PC-3 (cell line): ENCODE measurements around the gene BAMBI. TPM values are rescaled to one million over a fixed set of nuclear protein-coding genes. Genes with fewer than 3 reads are reported as not detected.

ENCODE experiments used
- ATAC-seq: fragments of 200-7000 bp; cut with Tn5 transposase; 2 replicates; pipeline ENCODE4 v1.9.1; 2020; ENCODE audit warnings: mild to moderate bottlenecking, moderate library complexity
- BruUV-seq: library from RNA; stranded (reverse); fragments of 400-500 nt; replicated peaks from 2 replicates; lab custom pipeline; 2021; lab: Mats Ljungman, UMichigan
- CTCF ChIA-PET: fragments of 300-600 bp; sonication (Branson Sonifier 250); formaldehyde crosslinking; loops from one replicate; lab custom pipeline; 2022; ENCODE audit warnings: antibody characterized with exemption; lab: Charles Lee
- POLR2A ChIA-PET: fragments of 300-600 bp; sonication (Branson Sonifier 250); formaldehyde crosslinking; loops from one replicate; lab custom pipeline; 2022; ENCODE audit warnings: antibody characterized with exemption; ENCODE audit not compliant: unreplicated experiment; lab: Charles Lee
- DNase-seq: peaks from one replicate; pipeline ENCODE4 v3.0.0-alpha.2; 2015
- H2AFZ ChIP-seq: fragments of 300-600 bp; sonication (generic); 2 replicates; pipeline ENCODE4 v1.6.0; 2016; ENCODE audit warnings: antibody characterized with exemption, low read length
- H3F3A ChIP-seq: fragments of 300-600 bp; sonication (generic); one replicate; pipeline ENCODE4 v1.6.0; 2017; ENCODE audit warnings: antibody characterized with exemption, low read length, control low read depth, mild to moderate bottlenecking; ENCODE audit not compliant: unreplicated experiment
- H3K27ac ChIP-seq: fragments of 300-600 bp; sonication (generic); 2 replicates; pipeline ENCODE4 v1.5.1; 2016; ENCODE audit warnings: mild to moderate bottlenecking, low read length
- H3K27me3 ChIP-seq: fragments of 300-600 bp; sonication (generic); 2 replicates; pipeline ENCODE4 v1.6.1; 2016; ENCODE audit warnings: low read length, mixed read lengths
- H3K36me3 ChIP-seq: fragments of 300-600 bp; sonication (generic); 2 replicates; pipeline ENCODE4 v1.6.1; 2016; ENCODE audit warnings: low read depth, mixed run types, low read length, mixed read lengths
- H3K4me1 ChIP-seq: fragments of 300-600 bp; sonication (generic); 2 replicates; pipeline ENCODE4 v1.5.1; 2016; ENCODE audit warnings: low read length; ENCODE audit not compliant: insufficient read depth
- H3K4me2 ChIP-seq: fragments of 300-600 bp; sonication (generic); 2 replicates; pipeline ENCODE4 v1.6.0; 2016; ENCODE audit warnings: low read length
- H3K4me3 ChIP-seq: fragments of 300-600 bp; sonication (generic); 2 replicates; pipeline ENCODE4 v1.5.1; 2016; ENCODE audit warnings: mild to moderate bottlenecking, low read length, mixed read lengths
- H3K79me2 ChIP-seq: fragments of 300-600 bp; sonication (generic); 2 replicates; pipeline ENCODE4 v1.6.1; 2017; ENCODE audit warnings: low read length, mixed read lengths
- H3K9ac ChIP-seq: fragments of 300-600 bp; sonication (generic); 2 replicates; pipeline ENCODE4 v1.6.0; 2016; ENCODE audit warnings: mild to moderate bottlenecking, low read length
- H3K9me2 ChIP-seq: fragments of 300-600 bp; sonication (generic); replicated peaks from 2 replicates; pipeline ENCODE4 v1.6.1; 2016; ENCODE audit warnings: mixed run types, low read length, mixed read lengths
- H3K9me3 ChIP-seq: fragments of 300-600 bp; sonication (generic); 2 replicates; pipeline ENCODE4 v1.6.1; 2016; ENCODE audit warnings: low read length, mixed read lengths
- H4K20me1 ChIP-seq: fragments of 300-600 bp; sonication (generic); 2 replicates; pipeline ENCODE4 v1.6.1; 2016; ENCODE audit warnings: low read length, mixed read lengths
- EZH2 ChIP-seq: fragments of 300-600 bp; sonication (generic); IDR thresholded peaks from one replicate; pipeline ENCODE4 v1.6.1; 2017; ENCODE audit warnings: antibody characterized with exemption, mild to moderate bottlenecking, low read length; ENCODE audit not compliant: unreplicated experiment
- EZH2phosphoT487 ChIP-seq: fragments of 300-600 bp; sonication (generic); IDR thresholded peaks from 2 replicates; pipeline ENCODE4 v1.6.1; 2018; ENCODE audit warnings: mild to moderate bottlenecking, antibody characterized with exemption, low read length, borderline replicate concordance
- intact Hi-C: fragments of 100-400 bp; cut with micrococcal nuclease; formaldehyde crosslinking; loops from 2 replicates; pipeline ENCODE4 v1.9.0; 2023
- total RNA-seq: library from RNA; depleted of rRNA; stranded (reverse); fragments of >200 nt; gene quantifications from 2 replicates; pipeline ENCODE4 v1.2.3, GENCODE V29; 2014
- TF ChIP-seq, protein P1 (sequence below): fragments of 300-600 bp; sonication (generic); conservative IDR thresholded peaks from 2 replicates; pipeline ENCODE4 v1.5.1; 2017; ENCODE audit warnings: antibody characterized with exemption, low read depth, mild to moderate bottlenecking, low read length

Gene BAMBI
- total RNA-seq, 1 experiment from 2014 or later: 9.6 TPM

DNA sequence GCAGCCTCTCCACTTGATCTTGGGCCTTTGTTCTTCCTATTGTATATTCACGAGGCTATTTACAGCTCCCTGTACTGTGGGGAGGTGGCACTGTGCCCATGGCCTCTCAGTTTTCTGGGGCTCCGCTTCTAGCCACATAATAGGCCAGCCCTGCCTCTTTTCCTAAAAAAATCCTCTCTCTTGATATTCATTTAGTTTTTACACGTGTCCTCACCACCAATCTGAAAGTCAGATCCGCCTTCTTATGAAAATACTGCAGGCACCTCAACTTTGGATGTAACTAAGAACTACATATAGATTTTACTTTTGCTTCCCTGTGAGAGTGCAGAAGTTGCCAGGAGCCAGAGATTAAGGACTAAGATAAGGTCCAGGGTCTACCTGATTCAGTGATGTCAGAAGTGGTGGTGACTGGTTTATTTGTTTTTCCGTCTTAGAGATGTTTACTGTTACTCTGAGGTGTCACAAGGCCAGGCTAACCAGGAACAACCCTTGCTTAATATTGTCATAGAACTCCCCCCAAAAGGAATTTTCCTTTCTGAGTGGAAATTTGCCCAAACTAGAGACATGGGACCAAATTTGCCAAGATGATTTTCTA is 7.8 kb downstream of the BAMBI start:
- Histone ChIP-seq H3K4me1 (peaks cover 26% of the 10 kb centered on the region), H3K9me3 (no peaks in the 10 kb centered on the region), H3K4me2 (peak overlapping the region; percentile 29; the same call in 1 of the 2 replicates), H3K9ac (no peak overlapping the region), H3K36me3 (peaks cover 4% of the 10 kb centered on the region; the same call in 1 of the 2 replicates), H2AFZ (no peak overlapping the region), H3K79me2 (peaks cover 24% of the 10 kb centered on the region), H3K4me3 (no peak overlapping the region), H3K27ac (peak overlapping the region; percentile 51), H4K20me1 (no peaks in the 10 kb centered on the region), H3K9me2 (no peaks in the 10 kb centered on the region), H3F3A (no peaks in the 10 kb centered on the region), H3K27me3 (no peaks in the 10 kb centered on the region)
- DNase-seq (peak; percentile 67), ATAC-seq (peak; percentile 67)
- TF ChIP-seq EZH2phosphoT487 (no peak), EZH2 (no peak)
- TF ChIP-seq, protein P1, sequence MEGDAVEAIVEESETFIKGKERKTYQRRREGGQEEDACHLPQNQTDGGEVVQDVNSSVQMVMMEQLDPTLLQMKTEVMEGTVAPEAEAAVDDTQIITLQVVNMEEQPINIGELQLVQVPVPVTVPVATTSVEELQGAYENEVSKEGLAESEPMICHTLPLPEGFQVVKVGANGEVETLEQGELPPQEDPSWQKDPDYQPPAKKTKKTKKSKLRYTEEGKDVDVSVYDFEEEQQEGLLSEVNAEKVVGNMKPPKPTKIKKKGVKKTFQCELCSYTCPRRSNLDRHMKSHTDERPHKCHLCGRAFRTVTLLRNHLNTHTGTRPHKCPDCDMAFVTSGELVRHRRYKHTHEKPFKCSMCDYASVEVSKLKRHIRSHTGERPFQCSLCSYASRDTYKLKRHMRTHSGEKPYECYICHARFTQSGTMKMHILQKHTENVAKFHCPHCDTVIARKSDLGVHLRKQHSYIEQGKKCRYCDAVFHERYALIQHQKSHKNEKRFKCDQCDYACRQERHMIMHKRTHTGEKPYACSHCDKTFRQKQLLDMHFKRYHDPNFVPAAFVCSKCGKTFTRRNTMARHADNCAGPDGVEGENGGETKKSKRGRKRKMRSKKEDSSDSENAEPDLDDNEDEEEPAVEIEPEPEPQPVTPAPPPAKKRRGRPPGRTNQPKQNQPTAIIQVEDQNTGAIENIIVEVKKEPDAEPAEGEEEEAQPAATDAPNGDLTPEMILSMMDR: no peak
- POLR2A ChIA-PET: no interaction called here
- CTCF ChIA-PET: no interaction called here
- intact Hi-C loops: no loop called here
- BruUV-seq: no TSS peak

DNA sequence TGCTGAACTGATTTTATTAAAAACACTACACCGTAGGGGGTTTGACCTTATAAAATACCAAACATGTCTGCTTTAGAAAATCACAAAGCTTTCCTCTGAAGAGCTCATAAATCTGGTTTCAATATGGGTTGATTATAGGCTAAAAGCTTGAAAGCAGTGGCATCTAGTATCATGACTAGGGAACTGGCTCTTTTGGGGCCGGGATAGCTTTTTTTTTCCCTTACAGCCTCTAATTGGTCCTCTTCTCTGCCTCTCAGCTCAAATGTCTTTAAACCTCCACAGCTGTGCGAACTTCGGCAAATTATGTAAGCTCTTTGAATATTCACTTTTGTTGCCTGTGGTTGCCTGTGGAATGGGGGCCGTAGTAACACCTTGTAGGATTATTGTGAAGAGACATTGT is 8.4 kb downstream of the BAMBI start:
- no peak overlapping the region for H3K27ac ChIP-seq
- BruUV-seq: no TSS peak

More for the DNA sequence above, 8.4 kb downstream of the BAMBI start:
- ATAC-seq: no peak
- peaks cover 17% of the 10 kb centered on the region for H3K79me2 ChIP-seq
- CTCF ChIA-PET: no interaction called here
- H3K9me3 ChIP-seq: no peaks in the 10 kb centered on the region
- H3K27me3 ChIP-seq: no peaks in the 10 kb centered on the region
- no peak overlapping the region for H3K4me2 ChIP-seq
- no peaks in the 10 kb centered on the region for H3K9me2 ChIP-seq
- TF ChIP-seq, protein P1: no peak
- no peak for TF ChIP-seq EZH2
- TF ChIP-seq EZH2phosphoT487: no peak
- POLR2A ChIA-PET: no interaction called here
- peaks cover 4% of the 10 kb centered on the region; the same call in 1 of the 2 replicates for H3K36me3 ChIP-seq
- H2AFZ ChIP-seq: no peak overlapping the region
- DNase-seq: no peak
- H3K4me3 ChIP-seq: no peak overlapping the region
- peaks cover 24% of the 10 kb centered on the region for H3K4me1 ChIP-seq
- H3F3A ChIP-seq: no peaks in the 10 kb centered on the region
- H4K20me1 ChIP-seq: no peaks in the 10 kb centered on the region
- intact Hi-C loops: no loop called here
- no peak overlapping the region for H3K9ac ChIP-seq
